ENCODE measurements around the gene TRIML1. TPM values are rescaled to one million over a fixed set of nuclear protein-coding genes. Genes with fewer than 3 reads are reported as not detected.

Gene TRIML1
- total RNA-seq, 1 experiment from 2014 or later: not detected

DNA sequence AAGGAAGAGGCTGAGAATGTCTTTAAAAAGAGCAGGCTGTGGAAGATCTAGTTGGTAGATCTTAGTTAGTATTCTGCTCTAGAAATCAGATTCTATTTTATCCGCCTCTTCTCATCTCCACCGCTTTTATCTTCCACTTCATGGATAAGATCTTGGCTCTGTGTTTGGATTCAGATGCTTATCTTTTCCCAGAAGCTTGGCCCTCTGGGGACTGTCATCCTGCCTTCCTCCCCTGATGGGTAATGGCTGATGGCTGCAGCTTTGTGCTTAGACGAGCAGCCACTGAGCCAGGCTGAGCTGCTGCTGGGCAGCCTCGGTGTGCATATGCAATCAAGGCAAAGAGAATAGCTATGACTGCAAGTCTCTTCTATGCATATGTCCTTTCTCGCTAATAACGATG lies 23.5 kb downstream of the TRIML1 start:
- no TSS peak for BruUV-seq (replicated peaks)
- CTCF ChIA-PET: no interaction called here
- no peak for DNase-seq (ENCODE audit: low read depth, low spot score)

GRCh38 chr4:188168726-188169373 lies 29.6 kb downstream of the TRIML1 start:
- intact Hi-C loops (cut with micrococcal nuclease; ENCODE audit: unreplicated experiment): no loop called here
- ChIA-PET CTCF (interaction anchor here (0.5 kb wide), 1 partner anchor 19 kb away, joined by 3 read pairs; no protein-coding TSS in a partner anchor), POLR2A (no interaction called here)
- Histone ChIP-seq H3K4me1 (ENCODE audit: control insufficient read depth, insufficient read depth, low read length) (no peaks in the 10 kb centered on the region), H3K27ac (ENCODE audit: low read length) (no peak overlapping the region), H3K9me3 (ENCODE audit: control insufficient read depth, insufficient read depth, low read depth, low read length) (no peaks in the 10 kb centered on the region), H3K27me3 (ENCODE audit: control insufficient read depth, insufficient read depth, low read length) (no peaks in the 10 kb centered on the region), H3K4me3 (ENCODE audit: low read depth in 2 of 2, low read length in 2 of 2) (no peak overlapping the region), H3K36me3 (ENCODE audit: control insufficient read depth, insufficient read depth, low read length) (no peaks in the 10 kb centered on the region)
- no peak for ATAC-seq
- no peak for DNase-seq (ENCODE audit: low read depth, low spot score)
- BruUV-seq (replicated peaks): no TSS peak
- in situ Hi-C loops (cut with HindIII; ENCODE audit: low pct_unique_long_range_greater_than_20kb, low sequenced_read_pairs): no loop called here
- TF ChIP-seq POLR2AphosphoS5 (IDR thresholded peaks at IDR 0.05; ENCODE audit: low read depth, low read length) (no peak), SIN3A (IDR thresholded peaks at IDR 0.05; ENCODE audit: borderline replicate concordance, insufficient read depth, low read depth, low read length) (no peak), TCF7L2 (IDR thresholded peaks at IDR 0.05; ENCODE audit: low read depth, low read length) (no peak)
- TF ChIP-seq, protein P1, sequence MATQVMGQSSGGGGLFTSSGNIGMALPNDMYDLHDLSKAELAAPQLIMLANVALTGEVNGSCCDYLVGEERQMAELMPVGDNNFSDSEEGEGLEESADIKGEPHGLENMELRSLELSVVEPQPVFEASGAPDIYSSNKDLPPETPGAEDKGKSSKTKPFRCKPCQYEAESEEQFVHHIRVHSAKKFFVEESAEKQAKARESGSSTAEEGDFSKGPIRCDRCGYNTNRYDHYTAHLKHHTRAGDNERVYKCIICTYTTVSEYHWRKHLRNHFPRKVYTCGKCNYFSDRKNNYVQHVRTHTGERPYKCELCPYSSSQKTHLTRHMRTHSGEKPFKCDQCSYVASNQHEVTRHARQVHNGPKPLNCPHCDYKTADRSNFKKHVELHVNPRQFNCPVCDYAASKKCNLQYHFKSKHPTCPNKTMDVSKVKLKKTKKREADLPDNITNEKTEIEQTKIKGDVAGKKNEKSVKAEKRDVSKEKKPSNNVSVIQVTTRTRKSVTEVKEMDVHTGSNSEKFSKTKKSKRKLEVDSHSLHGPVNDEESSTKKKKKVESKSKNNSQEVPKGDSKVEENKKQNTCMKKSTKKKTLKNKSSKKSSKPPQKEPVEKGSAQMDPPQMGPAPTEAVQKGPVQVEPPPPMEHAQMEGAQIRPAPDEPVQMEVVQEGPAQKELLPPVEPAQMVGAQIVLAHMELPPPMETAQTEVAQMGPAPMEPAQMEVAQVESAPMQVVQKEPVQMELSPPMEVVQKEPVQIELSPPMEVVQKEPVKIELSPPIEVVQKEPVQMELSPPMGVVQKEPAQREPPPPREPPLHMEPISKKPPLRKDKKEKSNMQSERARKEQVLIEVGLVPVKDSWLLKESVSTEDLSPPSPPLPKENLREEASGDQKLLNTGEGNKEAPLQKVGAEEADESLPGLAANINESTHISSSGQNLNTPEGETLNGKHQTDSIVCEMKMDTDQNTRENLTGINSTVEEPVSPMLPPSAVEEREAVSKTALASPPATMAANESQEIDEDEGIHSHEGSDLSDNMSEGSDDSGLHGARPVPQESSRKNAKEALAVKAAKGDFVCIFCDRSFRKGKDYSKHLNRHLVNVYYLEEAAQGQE (IDR thresholded peaks at IDR 0.05; ENCODE audit: insufficient read depth in 1 of 2, low read depth in 2 of 2, low read length in 1 of 2): no peak
- TF ChIP-seq, protein P2, sequence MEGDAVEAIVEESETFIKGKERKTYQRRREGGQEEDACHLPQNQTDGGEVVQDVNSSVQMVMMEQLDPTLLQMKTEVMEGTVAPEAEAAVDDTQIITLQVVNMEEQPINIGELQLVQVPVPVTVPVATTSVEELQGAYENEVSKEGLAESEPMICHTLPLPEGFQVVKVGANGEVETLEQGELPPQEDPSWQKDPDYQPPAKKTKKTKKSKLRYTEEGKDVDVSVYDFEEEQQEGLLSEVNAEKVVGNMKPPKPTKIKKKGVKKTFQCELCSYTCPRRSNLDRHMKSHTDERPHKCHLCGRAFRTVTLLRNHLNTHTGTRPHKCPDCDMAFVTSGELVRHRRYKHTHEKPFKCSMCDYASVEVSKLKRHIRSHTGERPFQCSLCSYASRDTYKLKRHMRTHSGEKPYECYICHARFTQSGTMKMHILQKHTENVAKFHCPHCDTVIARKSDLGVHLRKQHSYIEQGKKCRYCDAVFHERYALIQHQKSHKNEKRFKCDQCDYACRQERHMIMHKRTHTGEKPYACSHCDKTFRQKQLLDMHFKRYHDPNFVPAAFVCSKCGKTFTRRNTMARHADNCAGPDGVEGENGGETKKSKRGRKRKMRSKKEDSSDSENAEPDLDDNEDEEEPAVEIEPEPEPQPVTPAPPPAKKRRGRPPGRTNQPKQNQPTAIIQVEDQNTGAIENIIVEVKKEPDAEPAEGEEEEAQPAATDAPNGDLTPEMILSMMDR (IDR thresholded peaks at IDR 0.05): no peak

More for the DNA sequence above, 23.5 kb downstream of the TRIML1 start:
- no peak for TF ChIP-seq POLR2AphosphoS5 (IDR thresholded peaks at IDR 0.05; ENCODE audit: low read depth, low read length)
- TF ChIP-seq TCF7L2 (IDR thresholded peaks at IDR 0.05; ENCODE audit: low read depth, low read length): no peak
- TF ChIP-seq, protein P2 (IDR thresholded peaks at IDR 0.05): no peak
- no peak for TF ChIP-seq SIN3A (IDR thresholded peaks at IDR 0.05; ENCODE audit: borderline replicate concordance, insufficient read depth, low read depth, low read length)
- TF ChIP-seq, protein P1 (IDR thresholded peaks at IDR 0.05; ENCODE audit: insufficient read depth in 1 of 2, low read depth in 2 of 2, low read length in 1 of 2): no peak
- Histone ChIP-seq H3K9me3 (ENCODE audit: control insufficient read depth, insufficient read depth, low read depth, low read length) (no peaks in the 10 kb centered on the region), H3K36me3 (ENCODE audit: control insufficient read depth, insufficient read depth, low read length) (no peaks in the 10 kb centered on the region), H3K4me3 (ENCODE audit: low read depth in 2 of 2, low read length in 2 of 2) (no peak overlapping the region), H3K27me3 (ENCODE audit: control insufficient read depth, insufficient read depth, low read length) (no peaks in the 10 kb centered on the region), H3K27ac (ENCODE audit: low read length) (no peak overlapping the region), H3K4me1 (ENCODE audit: control insufficient read depth, insufficient read depth, low read length) (no peaks in the 10 kb centered on the region)
- intact Hi-C loops (cut with micrococcal nuclease; ENCODE audit: unreplicated experiment) (no loop called here), in situ Hi-C loops (cut with HindIII; ENCODE audit: low pct_unique_long_range_greater_than_20kb, low sequenced_read_pairs) (no loop called here)
- POLR2A ChIA-PET: no interaction called here
- ATAC-seq: no peak
